NCI-H1930 (cell line): ENCODE measurements around the gene ZSWIM8.
A peak's percentile ranks its signal among the peaks of the same experiment; 100 is the strongest.

ENCODE experiments used
- DNase-seq, 2 experiments: peaks; one replicate each; lab custom pipeline; 2025; lab: John Stamatoyannopoulos, UW

The ZSWIM8 gene

DNA sequence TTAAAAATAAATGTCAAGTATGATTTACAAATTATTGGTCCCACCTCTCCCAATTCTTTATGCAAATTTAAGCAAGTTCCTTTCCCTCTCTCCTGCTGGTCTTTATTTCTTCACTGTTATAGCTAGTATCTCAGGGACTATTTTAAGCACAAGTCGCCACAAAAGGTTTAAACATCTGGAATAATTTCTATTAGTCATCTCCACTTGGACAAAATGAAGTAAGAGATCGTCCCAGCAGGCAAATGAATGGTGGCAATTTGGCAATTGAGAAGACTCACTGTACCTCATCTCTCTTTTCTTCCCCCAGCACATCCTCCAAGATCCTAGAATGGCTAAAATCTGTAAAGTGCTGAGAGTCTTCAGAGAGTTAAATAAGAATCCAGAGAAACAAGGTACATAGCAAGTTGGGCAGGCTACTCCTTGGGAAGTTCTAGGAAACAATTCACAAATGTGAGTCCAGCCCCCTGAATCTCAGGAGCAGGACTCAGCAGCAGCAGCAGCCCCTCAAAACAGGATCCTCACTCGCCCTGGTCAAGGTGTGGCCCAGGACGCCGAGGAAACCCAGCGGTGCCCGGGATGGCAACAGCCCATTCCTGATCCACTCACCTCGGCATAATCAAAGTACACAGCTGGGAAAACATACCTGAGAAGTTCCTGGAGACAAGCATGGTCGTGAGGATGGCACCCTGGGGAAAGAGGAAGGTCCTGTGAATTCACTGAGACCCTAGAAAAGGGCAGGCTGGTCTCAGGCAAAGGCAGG lies 56.3 kb downstream of the ZSWIM8 start:
- no peak for DNase-seq

- DNase-seq, result no peak
Measured at GRCh38 chr10:73842349-73842748, 56.9 kb downstream of the ZSWIM8 start.

DNA sequence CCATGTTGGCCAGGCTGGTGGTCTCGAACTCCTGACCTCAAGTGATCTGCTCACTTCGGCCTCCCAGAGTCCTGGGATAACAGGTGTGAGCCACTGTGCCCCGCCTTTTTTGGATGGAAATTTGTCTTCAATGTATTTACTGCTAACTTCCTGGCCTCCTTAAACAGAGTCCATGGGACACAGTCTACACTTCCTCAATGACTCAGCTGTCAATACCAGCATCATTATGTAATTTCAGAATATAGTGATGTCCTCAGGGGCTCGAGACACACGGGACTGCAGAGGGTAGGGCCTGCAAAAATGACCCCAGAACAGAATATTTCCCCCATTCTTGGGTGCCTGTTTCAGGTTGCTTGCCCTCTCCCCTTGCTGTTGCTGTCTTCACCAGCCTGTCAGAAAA lies 57.9 kb downstream of the ZSWIM8 start:
- no peak for DNase-seq

DNA sequence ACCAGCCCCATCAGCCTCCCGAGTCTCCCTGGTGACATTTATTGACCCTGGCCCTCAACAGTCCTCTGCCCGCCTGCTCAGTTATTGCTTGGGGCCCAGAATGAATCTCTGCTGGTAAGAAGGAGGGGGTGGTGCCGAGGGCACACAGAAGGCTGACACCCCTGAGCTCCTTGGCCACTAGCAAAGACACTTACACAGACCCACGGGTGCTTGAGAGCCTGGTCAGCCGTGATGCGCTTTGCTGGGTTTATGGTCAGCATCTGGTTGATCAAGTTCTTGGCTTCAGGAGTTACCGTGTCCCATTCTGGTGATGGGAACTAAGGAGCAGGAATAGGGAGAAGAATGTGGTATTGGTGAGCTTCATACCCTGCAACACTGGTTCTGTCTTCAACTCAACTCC lies 61.6 kb downstream of the ZSWIM8 start:
- DNase-seq, result no peak

DNA sequence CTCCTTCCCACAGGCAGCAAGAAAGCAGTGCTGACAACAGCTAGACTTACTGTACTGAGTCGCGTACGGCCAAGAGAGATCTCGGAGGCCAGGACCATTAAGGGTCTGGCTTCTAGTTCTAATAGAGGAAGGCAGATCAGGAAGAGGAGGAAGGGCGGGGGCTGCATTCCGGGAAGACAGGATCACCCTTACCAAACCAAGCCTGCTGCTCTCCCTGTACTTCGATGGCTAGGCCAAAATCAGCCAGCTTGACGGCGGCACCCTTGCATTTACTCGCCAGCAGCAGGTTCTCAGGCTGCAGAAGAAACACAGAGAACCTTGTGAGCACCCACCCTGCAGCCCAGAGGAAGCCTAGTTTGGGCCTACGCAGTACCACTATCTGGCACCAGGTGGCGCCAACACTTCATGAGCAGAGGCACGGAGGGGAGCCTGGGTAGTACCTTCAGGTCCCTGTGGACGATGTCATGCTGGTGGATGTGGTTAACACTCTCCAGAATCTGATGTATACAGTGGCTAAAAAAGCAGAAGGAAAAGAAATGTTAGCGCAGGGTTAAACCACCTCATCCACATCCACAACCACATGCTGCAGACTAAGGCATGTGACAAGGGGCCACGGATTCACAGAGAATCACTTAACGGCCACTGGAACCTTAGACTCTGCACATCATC lies 63.5 kb downstream of the ZSWIM8 start:
- peak in 1 of 2 experiments; percentile 34 for DNase-seq

GRCh38 chr10:73850211-73850610 lies 64.8 kb downstream of the ZSWIM8 start:
- DNase-seq, result no peak

DNA sequence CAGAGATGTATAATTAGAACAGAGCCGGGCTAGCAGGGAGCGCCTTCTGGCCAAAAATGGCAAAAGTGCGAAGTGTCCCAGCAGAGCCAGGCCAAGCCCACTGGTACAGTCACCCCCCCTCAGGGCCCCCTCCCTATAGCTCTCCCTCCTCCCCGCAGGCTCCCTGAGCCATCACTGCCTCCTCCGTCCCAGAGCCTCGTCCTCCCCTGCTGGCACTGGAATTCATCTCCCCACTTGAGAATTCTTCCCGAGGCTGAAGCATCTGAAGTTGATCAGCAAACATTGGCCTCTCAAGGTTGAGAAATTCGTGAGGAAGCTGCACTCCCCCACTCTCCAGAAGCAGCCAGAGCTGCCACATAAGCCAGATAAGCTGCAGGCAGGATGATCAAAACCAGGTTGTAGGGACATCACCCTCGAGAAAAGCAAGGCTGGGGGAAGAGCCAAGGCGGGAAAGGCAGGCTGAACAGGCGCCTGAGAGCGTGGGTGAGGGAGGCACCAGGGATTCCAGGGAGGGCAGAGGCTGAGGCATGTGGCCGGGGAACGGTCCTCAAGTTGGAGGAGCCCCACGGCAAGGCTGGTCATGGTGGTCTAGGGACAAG lies 65.6 kb downstream of the ZSWIM8 start:
- DNase-seq, result no peak
